ENCODE measurements around the gene CTDP1. TPM values are rescaled to one million over a fixed set of nuclear protein-coding genes. Genes with fewer than 3 reads are reported as not detected.

The CTDP1 gene
- total and polyA plus RNA-seq, 9 of the 15 experiments (the other 6 are each of a cell fraction or from before 2014, with no cell fraction given): 0.07 to 19.2 (median 4.0) TPM

- TF ChIP-seq ZBTB40 (IDR thresholded peaks at IDR 0.05) (no peak), ZBTB40 (CRISPR knock-in tag; IDR thresholded peaks at IDR 0.05) (no peak), GABPB1 (CRISPR knock-in tag; IDR thresholded peaks at IDR 0.05) (peak; percentile 88), ZBTB5 (IDR thresholded peaks at IDR 0.05) (no peak), BCLAF1 (IDR thresholded peaks at IDR 0.05; ENCODE audit: borderline replicate concordance in 1 of 2, control insufficient read depth in 1 of 2, low read depth in 2 of 2, low read length in 1 of 2) (0 out of 4 replicates have a peak, but pooled peaks of 1 of the 2 experiments have one; percentile 22), MTA2 (IDR thresholded peaks at IDR 0.05; ENCODE audit: low read depth) (no peak), DDX20 (tag; IDR thresholded peaks at IDR 0.05; ENCODE audit: low read depth) (no peak), YY1 (IDR thresholded peaks at IDR 0.05; ENCODE audit: borderline replicate concordance in 1 of 3, control insufficient read depth in 1 of 3, extremely low read depth in 1 of 3, insufficient read depth in 3 of 3, insufficient read length in 1 of 3, insufficient replicate concordance in 2 of 3, low read depth in 1 of 3, low read length in 2 of 3) (peak; percentile 35 to 78 (median 77)), EHMT2 (IDR thresholded peaks at IDR 0.05) (no peak), ZNF134 (CRISPR knock-in tag; conservative IDR thresholded peaks at IDR 0.05) (no peak), DIDO1 (tag; IDR thresholded peaks at IDR 0.05; ENCODE audit: low read depth) (no peak)
Observed at GRCh38 chr18:79678665-79679551, 695 bp upstream of the CTDP1 start (continued).
